CD4-positive, CD25-positive, alpha-beta regulatory T cell (primary cell): Measurements from ENCODE around the gene MRPL51. TPM values are rescaled to one million over a fixed set of nuclear protein-coding genes. Genes with fewer than 3 reads are reported as not detected.

ENCODE experiments used
- ATAC-seq, 2 donors: fragments of 150-1000 bp; cut with Tn5 transposase; one replicate each; pipeline ENCODE4 v1.10.0; 2021; ENCODE audit warnings: low read depth in 2 of 2, moderate number of reproducible peaks in 2 of 2, moderate library complexity in 1 of 2
- DNase-seq, 3 donors: peaks; one replicate each; pipeline versions ENCODE4 v3.0.0 to v3.0.0-alpha.2; 2012 to 2022; ENCODE audit warnings: mixed read lengths in 1 of 3
- H3K27ac ChIP-seq: one replicate; pipeline ENCODE4 v1.7.0; 2013; ENCODE audit warnings: mild to moderate bottlenecking, low read length; ENCODE audit not compliant: insufficient read depth, poor library complexity, severe bottlenecking
- H3K27me3 ChIP-seq: one replicate; pipeline ENCODE4 v1.7.0; 2013; ENCODE audit warnings: low read length; ENCODE audit not compliant: control insufficient read depth, insufficient read depth
- H3K36me3 ChIP-seq: one replicate; pipeline ENCODE4 v1.7.0; 2013; ENCODE audit warnings: mild to moderate bottlenecking, low read length, moderate library complexity; ENCODE audit not compliant: control insufficient read depth, insufficient read depth
- H3K4me1 ChIP-seq: 2 replicates; pipeline ENCODE4 v1.7.0; 2013; ENCODE audit warnings: mild to moderate bottlenecking, low read length; ENCODE audit not compliant: insufficient read depth, control insufficient read depth, poor library complexity, severe bottlenecking
- H3K4me3 ChIP-seq: one replicate; pipeline ENCODE4 v1.7.0; 2013; ENCODE audit warnings: low read depth, mild to moderate bottlenecking, low read length, moderate library complexity
- H3K9me3 ChIP-seq, 2 experiments: 1 replicate in 1 of 2; 2 replicates in 1 of 2; pipeline ENCODE4 v1.7.0; 2013; ENCODE audit warnings: low read length in 2 of 2, mild to moderate bottlenecking in 1 of 2, moderate library complexity in 1 of 2; ENCODE audit not compliant: control insufficient read depth in 2 of 2
- H3K27ac Mint-ChIP-seq, 3 donors: one replicate each; pipeline ENCODE4 v1.8.0; 2020 to 2022; ENCODE audit warnings: mild to moderate bottlenecking in 3 of 3, mixed read lengths in 3 of 3, moderate library complexity in 2 of 3
- H3K27me3 Mint-ChIP-seq: one replicate; pipeline ENCODE4 v1.8.0; 2022; ENCODE audit warnings: mild to moderate bottlenecking, mixed read lengths
- H3K36me3 Mint-ChIP-seq: one replicate; pipeline ENCODE4 v1.8.0; 2020; ENCODE audit warnings: mixed read lengths
- H3K4me1 Mint-ChIP-seq, 4 donors: one replicate each; pipeline ENCODE4 v1.8.0; 2020 to 2022; ENCODE audit warnings: mixed read lengths in 4 of 4, mild to moderate bottlenecking in 1 of 4
- H3K4me3 Mint-ChIP-seq, 4 donors: one replicate each; pipeline ENCODE4 v1.8.0; 2020 to 2022; ENCODE audit warnings: mild to moderate bottlenecking in 4 of 4, mixed read lengths in 4 of 4, moderate library complexity in 3 of 4
- H3K9me3 Mint-ChIP-seq, 7 donors: one replicate each; pipeline ENCODE4 v1.8.0; 2020 to 2022; ENCODE audit warnings: mixed read lengths in 7 of 7, mild to moderate bottlenecking in 3 of 7, moderate library complexity in 2 of 7
- polyA plus RNA-seq, 4 donors: library from polyadenylated mRNA; unstranded; fragments of 300-500 nt; fragmentation: Illumina TruSeq; gene quantifications; one replicate each; pipeline ENCODE4 v1.2.3, GENCODE V29; 2021
- total RNA-seq: library from RNA; stranded (reverse); gene quantifications from one replicate; pipeline ENCODE4 v1.2.3, GENCODE V29; 2022

The MRPL51 gene
- total and polyA plus RNA-seq, 5 donors from 2014 or later, result 40.5 to 372 (median 245) TPM

DNA sequence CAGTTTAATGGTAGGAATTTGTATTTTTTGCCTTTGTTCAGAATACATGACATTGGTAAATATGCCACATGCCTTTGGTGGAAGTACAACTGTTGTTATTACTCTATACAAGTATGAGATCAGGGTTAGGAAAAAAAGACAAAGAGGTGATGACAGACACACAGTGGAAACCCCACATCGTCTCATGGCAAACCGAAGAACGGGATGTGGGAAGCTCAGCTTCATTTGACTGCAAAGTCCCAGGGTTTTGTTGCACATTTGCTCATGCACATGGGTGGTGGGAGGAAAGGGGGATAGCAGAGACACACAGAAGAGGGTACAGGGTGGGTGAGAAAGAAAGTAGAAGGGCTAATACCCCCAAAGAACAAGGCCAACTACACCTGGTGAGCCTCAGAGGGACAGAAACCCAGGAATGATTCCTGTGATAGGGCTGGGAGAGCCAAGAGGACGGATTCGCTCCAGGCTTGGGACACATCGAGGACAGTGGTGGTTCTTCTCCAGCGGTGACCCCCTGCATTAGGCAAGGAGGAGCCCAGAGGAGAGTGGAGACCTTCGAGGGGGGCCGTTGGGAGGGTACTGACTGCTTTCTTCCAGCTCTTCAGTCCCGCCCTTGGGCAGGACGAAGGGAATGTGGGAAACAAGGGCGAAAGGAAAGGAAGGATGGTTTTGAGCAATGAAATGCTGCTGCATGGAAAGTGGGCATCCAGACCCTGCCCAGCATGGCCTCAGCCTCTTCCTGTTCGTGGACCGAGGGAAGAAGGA lies 30.6 kb downstream of the MRPL51 start:
- peaks cover 50% of the 10 kb centered on the region for H3K36me3 ChIP-seq
- no peaks in the 10 kb centered on the region for H3K9me3 Mint-ChIP-seq
- no peak for ATAC-seq

DNA sequence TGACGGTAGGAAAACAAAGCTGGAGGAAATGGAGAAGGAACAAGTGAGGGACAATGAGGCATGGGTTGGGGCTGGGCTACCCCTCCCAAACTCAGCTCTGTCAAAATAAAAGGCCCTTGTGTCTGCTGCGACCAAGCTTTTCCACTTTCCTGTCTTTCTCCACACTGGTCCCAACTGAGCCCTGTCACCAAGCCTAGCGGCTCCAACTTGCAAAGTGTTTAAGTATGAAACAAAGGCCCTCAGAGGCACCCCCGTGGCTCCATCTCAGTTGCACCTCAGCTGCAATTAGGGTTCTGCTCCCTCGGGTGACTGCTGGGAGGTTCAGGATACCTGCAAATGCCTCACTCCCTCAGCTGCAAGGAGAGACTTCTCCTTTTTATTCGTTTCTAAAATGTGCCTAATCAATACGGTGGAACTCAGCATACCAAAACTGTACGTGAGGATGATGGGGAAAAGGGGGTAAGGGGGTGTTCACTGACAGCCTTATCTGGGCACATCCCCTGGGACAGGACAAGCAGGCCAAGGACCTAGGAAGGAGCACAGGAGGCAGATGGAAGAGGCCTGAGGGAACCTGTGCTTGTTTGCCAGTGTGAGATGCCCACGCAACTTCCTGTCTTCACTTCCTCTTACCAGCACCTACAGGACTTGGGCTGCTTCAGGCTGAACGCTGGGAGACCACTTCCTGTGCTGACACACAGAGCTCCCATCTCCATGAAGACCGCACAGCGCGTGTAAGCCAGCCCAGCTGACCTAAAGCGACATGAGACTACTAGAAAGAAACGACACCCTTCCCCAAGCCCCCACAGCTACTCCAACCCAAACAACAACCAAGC lies 31.4 kb downstream of the MRPL51 start:
- peaks cover 62% of the 10 kb centered on the region for H3K4me1 ChIP-seq
- DNase-seq, result peak; percentile 77 to 96 (median 83)
- H3K36me3 ChIP-seq, result peaks cover 51% of the 10 kb centered on the region
- H3K4me3 Mint-ChIP-seq, result peak overlapping the region; percentile 79 to 87 (median 83)
- H3K27me3 ChIP-seq, result no peaks in the 10 kb centered on the region
- peak overlapping the region; percentile 95 to 99 (median 96) for H3K27ac Mint-ChIP-seq
- no peaks in the 10 kb centered on the region for H3K9me3 Mint-ChIP-seq
- no peaks in the 10 kb centered on the region for H3K27me3 Mint-ChIP-seq
- peak overlapping the region; percentile 96 for H3K27ac ChIP-seq
- peak overlapping the region; percentile 74 for H3K4me3 ChIP-seq
- ATAC-seq, result peak; percentile 93
- peaks cover 62% of the 10 kb centered on the region for H3K36me3 Mint-ChIP-seq
- no peaks in the 10 kb centered on the region for H3K9me3 ChIP-seq
- H3K4me1 Mint-ChIP-seq, result peaks cover 30 to 90% (median 66%) of the 10 kb centered on the region in 4 donors

More for the DNA sequence above, 30.6 kb downstream of the MRPL51 start:
- no peaks in the 10 kb centered on the region for H3K27me3 ChIP-seq
- Mint-ChIP-seq H3K27me3 (no peaks in the 10 kb centered on the region), H3K36me3 (peaks cover 62% of the 10 kb centered on the region), H3K4me1 (peaks cover 36 to 90% (median 68%) of the 10 kb centered on the region in 4 donors), H3K27ac (peak overlapping the region; percentile 95 to 99 (median 96)), H3K4me3 (peak overlapping the region; percentile 83 to 90 (median 85))
- peak overlapping the region; percentile 74 for H3K4me3 ChIP-seq
- DNase-seq, result no peak
- peaks cover 64% of the 10 kb centered on the region for H3K4me1 ChIP-seq
- H3K9me3 ChIP-seq, result no peaks in the 10 kb centered on the region
- H3K27ac ChIP-seq, result peak overlapping the region; percentile 96

GRCh38 chr12:6460751-6461371 lies 32.2 kb downstream of the MRPL51 start:
- Histone ChIP-seq H3K27me3 (no peaks in the 10 kb centered on the region), H3K9me3 (no peaks in the 10 kb centered on the region), H3K36me3 (peaks cover 46% of the 10 kb centered on the region), H3K4me1 (peaks cover 55% of the 10 kb centered on the region), H3K27ac (peak overlapping the region; percentile 96), H3K4me3 (peak overlapping the region; percentile 74)
- Mint-ChIP-seq H3K27ac (peak overlapping the region; percentile 95 to 99 (median 96)), H3K36me3 (peaks cover 59% of the 10 kb centered on the region), H3K9me3 (no peaks in the 10 kb centered on the region), H3K4me3 (peak overlapping the region; percentile 45 to 87 (median 83)), H3K4me1 (peaks cover 30 to 91% (median 63%) of the 10 kb centered on the region in 4 donors), H3K27me3 (no peaks in the 10 kb centered on the region)
- no peak for ATAC-seq
- peak in 1 of 3 donors; percentile 85 for DNase-seq

- Histone ChIP-seq H3K27ac (peak overlapping the region; percentile 28), H3K27me3 (no peaks in the 10 kb centered on the region), H3K36me3 (peaks cover 45% of the 10 kb centered on the region), H3K9me3 (no peaks in the 10 kb centered on the region), H3K4me1 (peaks cover 44% of the 10 kb centered on the region), H3K4me3 (no peak overlapping the region)
- DNase-seq (no peak), ATAC-seq (no peak)
- Mint-ChIP-seq H3K4me1 (peaks cover 35 to 93% (median 62%) of the 10 kb centered on the region in 4 donors), H3K9me3 (no peaks in the 10 kb centered on the region), H3K36me3 (peaks cover 50% of the 10 kb centered on the region), H3K4me3 (peak overlapping the region; percentile 8 to 74 (median 59)), H3K27me3 (no peaks in the 10 kb centered on the region), H3K27ac (peak overlapping the region; percentile 87 to 95 (median 91))
These were observed 34.1 kb downstream of the MRPL51 start for GRCh38 chr12:6459004-6459337.

- Histone ChIP-seq H3K4me1 (peaks cover 44% of the 10 kb centered on the region), H3K27me3 (no peaks in the 10 kb centered on the region), H3K4me3 (no peak overlapping the region), H3K9me3 (no peaks in the 10 kb centered on the region), H3K27ac (peak overlapping the region; percentile 28), H3K36me3 (peaks cover 45% of the 10 kb centered on the region)
- Mint-ChIP-seq H3K27ac (peak overlapping the region; percentile 87 to 97 (median 95)), H3K4me1 (peaks cover 32 to 93% (median 60%) of the 10 kb centered on the region in 4 donors), H3K27me3 (no peaks in the 10 kb centered on the region), H3K4me3 (peak overlapping the region in 3 of 4 donors; percentile 36 to 74 (median 70)), H3K36me3 (peaks cover 49% of the 10 kb centered on the region), H3K9me3 (no peaks in the 10 kb centered on the region)
- DNase-seq (no peak), ATAC-seq (no peak)
These were observed 34.6 kb downstream of the MRPL51 start for GRCh38 chr12:6458281-6459003.

GRCh38 chr12:6457220-6457945 lies 35.7 kb downstream of the MRPL51 start:
- ATAC-seq (no peak), DNase-seq (no peak)
- Mint-ChIP-seq H3K4me3 (peak overlapping the region in 2 of 4 donors; percentile 27 to 39), H3K27ac (peak overlapping the region; percentile 71 to 97 (median 95)), H3K4me1 (peaks cover 25 to 93% (median 57%) of the 10 kb centered on the region in 4 donors), H3K36me3 (peaks cover 47% of the 10 kb centered on the region), H3K9me3 (peaks cover 0 to 1% (median 0%) of the 10 kb centered on the region in 7 donors), H3K27me3 (no peaks in the 10 kb centered on the region)
- Histone ChIP-seq H3K27me3 (no peaks in the 10 kb centered on the region), H3K4me1 (peaks cover 44% of the 10 kb centered on the region), H3K4me3 (no peak overlapping the region), H3K36me3 (peaks cover 45% of the 10 kb centered on the region), H3K27ac (peak overlapping the region; percentile 31), H3K9me3 (no peaks in the 10 kb centered on the region)
